22Rv1 (cell line): ENCODE results near the gene SEC23IP.

Experiments
- ZFX ChIP-seq: fragments of 450-650 bp; IDR thresholded peaks from 2 replicates; pipeline ENCODE4 v1.6.1; 2017; ENCODE audit warnings: antibody characterized with exemption, borderline replicate concordance
- TF ChIP-seq, protein P1 (sequence below): fragments of 450-650 bp; IDR thresholded peaks from 2 replicates; pipeline ENCODE4 v1.5.1; 2017; ENCODE audit warnings: mild to moderate bottlenecking

DNA sequence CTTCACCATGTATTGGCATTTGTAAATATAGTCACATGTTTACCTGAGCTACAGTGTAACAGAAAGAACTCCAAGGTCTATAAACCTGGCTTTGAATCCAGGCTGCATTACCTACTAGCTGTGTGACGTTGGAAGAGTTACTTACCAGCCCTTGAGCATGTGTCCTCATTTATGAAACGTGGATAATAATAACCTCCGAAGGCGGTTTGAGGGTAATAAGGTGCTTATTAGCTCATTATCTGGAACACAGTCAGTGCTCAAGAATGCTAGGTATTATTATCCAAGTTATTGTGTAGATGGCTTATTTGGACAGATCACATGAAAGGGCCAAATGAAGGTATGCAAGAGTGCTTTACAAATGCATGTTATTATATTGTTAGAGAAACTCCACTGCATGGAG is 64.9 kb downstream of the SEC23IP start:
- TF ChIP-seq, protein P1, sequence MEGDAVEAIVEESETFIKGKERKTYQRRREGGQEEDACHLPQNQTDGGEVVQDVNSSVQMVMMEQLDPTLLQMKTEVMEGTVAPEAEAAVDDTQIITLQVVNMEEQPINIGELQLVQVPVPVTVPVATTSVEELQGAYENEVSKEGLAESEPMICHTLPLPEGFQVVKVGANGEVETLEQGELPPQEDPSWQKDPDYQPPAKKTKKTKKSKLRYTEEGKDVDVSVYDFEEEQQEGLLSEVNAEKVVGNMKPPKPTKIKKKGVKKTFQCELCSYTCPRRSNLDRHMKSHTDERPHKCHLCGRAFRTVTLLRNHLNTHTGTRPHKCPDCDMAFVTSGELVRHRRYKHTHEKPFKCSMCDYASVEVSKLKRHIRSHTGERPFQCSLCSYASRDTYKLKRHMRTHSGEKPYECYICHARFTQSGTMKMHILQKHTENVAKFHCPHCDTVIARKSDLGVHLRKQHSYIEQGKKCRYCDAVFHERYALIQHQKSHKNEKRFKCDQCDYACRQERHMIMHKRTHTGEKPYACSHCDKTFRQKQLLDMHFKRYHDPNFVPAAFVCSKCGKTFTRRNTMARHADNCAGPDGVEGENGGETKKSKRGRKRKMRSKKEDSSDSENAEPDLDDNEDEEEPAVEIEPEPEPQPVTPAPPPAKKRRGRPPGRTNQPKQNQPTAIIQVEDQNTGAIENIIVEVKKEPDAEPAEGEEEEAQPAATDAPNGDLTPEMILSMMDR, result no peak
- TF ChIP-seq ZFX, result no peak
